ENCODE results near the gene NEO1.

DNA sequence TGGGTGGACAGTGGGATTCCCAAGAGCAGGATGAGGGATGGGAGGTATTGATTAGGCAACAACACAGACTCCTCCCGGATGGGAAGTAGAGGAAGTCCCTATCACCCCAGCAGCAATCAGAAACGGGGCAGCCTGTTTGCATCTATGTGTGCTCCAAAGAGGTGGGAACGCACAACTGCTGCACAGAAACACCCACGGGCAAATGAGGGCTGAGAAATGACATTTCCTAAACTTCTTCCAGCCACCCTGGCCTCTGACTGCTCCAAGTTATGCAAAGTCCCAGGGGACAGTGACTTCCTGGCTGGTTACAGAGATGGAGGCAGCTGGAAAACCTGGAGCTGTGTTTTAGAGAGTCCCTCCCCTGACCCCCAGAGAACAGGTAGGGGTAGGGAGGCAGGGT is 273.9 kb downstream of the NEO1 start:
- TF ChIP-seq, protein P1, sequence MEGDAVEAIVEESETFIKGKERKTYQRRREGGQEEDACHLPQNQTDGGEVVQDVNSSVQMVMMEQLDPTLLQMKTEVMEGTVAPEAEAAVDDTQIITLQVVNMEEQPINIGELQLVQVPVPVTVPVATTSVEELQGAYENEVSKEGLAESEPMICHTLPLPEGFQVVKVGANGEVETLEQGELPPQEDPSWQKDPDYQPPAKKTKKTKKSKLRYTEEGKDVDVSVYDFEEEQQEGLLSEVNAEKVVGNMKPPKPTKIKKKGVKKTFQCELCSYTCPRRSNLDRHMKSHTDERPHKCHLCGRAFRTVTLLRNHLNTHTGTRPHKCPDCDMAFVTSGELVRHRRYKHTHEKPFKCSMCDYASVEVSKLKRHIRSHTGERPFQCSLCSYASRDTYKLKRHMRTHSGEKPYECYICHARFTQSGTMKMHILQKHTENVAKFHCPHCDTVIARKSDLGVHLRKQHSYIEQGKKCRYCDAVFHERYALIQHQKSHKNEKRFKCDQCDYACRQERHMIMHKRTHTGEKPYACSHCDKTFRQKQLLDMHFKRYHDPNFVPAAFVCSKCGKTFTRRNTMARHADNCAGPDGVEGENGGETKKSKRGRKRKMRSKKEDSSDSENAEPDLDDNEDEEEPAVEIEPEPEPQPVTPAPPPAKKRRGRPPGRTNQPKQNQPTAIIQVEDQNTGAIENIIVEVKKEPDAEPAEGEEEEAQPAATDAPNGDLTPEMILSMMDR (IDR thresholded peaks at IDR 0.05; ENCODE audit: insufficient read depth, low read depth, low read length): no peak
- TF ChIP-seq EZH2 (IDR thresholded peaks at IDR 0.05; ENCODE audit: insufficient read depth, low read length): no peak
